T follicular helper cell (primary cell): Measurements from ENCODE around the gene SMARCE1.
"Not testable (repeated sequence)": the region's sequence is repeated elsewhere in the genome, so short reads cannot be mapped to it uniquely, and the experiment has no call there.

Experiments used
- DNase-seq: peaks from one replicate; pipeline ENCODE4 v3.0.0-alpha.2; 2020; ENCODE audit warnings: low read depth

Gene SMARCE1

DNA sequence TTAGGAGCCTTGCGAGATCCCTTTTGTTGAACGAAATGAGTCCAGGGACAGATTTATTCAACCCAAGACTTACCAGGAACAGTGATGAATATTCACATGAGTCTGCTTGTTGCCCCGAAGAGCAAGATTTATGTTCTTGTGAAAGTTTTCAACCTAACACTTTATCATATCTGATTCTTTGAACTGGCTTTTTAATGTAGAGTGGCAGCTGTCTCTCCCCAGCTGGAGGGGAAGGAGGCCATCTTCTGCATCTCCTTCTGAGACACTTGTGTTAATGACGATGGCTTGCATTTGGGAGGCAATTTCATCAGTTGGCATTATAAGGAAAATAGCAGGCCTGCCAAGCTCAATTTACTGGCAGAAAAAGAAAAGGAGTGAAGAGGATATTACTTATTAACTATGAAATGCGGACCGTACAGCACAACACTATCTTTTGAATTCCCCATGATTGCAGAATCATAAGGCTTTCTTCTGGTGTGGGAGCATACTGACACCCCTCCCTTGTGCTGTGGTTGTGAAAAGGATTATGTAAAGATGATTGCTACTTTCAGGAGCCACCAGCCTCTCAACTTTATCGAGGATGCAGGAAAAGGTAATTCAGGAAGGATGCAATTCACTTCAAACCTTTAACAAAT, 35.7 kb downstream of the SMARCE1 start:
- no peak for DNase-seq

DNA sequence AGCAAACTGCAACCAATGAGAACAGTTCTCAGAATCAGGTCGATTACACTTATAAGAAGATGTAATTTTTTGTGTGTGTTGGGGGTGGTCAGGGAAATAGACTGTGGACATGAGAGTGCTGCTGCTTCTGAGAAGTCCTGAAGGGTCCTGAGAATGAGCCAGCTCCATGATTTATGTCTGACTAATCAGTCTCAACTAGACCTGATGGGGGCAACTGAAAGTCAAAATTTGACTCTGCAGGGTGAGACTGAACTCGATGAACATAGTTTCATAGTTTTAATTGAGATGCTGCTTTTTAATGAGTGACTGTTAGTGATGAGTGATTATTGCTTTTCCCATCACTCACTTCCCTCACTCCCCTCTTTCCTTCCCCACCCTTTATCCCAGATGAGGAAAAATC, 37.3 kb downstream of the SMARCE1 start:
- DNase-seq: no peak

DNA sequence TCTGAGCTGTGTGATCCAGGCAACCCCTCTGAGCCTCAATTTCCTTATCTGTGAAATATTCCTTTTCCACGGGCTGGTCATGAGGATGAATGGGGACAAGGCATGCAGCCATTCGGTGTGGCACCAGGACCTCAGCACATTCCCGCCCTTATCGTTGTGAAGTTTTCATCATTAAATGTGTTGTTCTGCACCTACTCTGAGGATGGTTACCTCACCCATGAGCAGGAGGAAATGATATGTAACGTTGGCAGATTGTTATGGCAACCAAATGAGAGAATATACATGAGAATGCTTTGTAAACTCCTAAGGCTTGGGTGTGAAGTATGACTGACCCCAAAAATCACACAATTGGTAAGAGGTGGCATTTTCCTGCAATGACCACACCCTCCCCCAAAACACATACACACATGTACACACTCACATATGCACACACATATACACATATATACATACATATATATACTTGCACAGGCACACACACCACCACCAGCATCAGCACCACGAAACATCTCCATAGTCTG, 39.5 kb downstream of the SMARCE1 start:
- peak; percentile 40 for DNase-seq

DNA sequence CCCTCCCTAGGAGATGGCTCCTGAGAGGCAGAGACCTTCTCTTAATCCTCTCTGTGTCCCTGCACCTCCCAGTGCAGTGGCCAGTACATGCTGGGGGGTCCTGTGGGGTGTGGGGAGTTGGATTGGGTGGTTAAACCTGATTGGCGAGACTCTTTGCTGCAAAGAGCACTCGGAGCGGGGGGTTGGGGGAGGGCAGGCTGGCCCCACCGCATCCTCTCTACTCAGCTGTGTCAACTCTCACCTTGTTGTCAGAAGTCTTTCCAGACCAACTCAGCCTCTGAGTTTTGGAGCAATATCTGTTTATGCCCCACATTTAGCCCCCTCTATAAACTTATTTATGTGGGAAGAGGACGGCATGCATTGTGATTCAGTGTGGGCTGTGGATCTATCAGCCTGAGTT, 40.0 kb downstream of the SMARCE1 start:
- DNase-seq: peak; percentile 45

DNA sequence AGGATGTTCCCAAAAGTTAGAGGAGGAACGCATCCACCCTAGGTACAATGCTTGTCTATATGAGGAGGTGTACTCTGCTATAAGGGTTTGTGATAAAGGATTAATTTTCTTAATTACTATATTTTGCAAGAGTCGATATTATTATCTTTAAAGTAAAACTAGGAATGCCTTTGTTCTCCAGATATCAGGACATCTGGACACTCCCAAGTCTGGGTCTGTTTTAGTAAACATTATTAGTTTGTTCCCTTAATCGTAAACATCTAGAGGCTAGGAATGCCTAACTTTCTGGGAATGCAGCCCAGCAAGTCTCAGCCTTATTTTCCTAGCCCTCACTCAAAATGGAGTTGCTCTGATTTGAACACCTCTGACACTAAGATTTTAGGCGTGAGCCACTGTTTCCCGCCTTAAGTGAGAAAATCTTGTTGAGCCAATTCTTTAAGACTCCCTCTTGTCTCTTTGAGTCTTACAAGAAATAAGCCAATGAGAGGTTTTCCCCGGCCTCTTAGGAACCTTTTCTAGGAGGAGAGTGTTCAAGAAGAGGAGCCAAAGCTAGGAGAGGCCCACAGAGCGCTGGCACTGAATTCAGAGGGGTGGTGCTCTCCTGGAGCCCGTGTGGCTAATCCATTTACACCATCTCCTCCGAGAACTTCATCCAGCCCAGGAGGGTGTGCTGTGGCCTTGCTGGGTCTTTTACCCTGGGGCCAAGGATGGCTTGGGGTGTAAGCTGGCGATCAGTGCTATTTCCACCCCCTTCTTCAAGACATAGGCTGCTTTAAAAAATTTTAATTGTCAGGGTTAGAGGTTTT, 40.9 kb downstream of the SMARCE1 start:
- no peak for DNase-seq

DNA sequence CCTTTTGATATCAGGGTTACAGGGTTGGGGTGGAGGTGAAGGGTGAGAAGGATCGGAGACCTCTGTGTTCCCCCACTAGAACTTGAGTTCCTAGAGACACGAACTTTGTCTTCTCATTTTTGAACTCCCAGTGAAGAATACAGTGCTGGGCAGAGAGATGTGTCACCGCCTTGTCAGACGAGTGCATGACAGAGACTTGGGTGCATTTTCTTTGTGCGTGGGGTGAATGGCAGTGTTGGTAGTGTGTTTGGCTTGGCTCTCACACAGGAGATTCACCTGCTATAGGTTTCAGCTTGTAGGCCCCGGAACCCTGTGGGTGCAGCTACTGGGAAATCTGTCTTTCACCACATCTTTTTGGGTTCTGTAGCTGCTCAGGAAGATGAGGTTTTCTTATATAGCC, 42.3 kb downstream of the SMARCE1 start:
- DNase-seq: peak; percentile 39

DNA sequence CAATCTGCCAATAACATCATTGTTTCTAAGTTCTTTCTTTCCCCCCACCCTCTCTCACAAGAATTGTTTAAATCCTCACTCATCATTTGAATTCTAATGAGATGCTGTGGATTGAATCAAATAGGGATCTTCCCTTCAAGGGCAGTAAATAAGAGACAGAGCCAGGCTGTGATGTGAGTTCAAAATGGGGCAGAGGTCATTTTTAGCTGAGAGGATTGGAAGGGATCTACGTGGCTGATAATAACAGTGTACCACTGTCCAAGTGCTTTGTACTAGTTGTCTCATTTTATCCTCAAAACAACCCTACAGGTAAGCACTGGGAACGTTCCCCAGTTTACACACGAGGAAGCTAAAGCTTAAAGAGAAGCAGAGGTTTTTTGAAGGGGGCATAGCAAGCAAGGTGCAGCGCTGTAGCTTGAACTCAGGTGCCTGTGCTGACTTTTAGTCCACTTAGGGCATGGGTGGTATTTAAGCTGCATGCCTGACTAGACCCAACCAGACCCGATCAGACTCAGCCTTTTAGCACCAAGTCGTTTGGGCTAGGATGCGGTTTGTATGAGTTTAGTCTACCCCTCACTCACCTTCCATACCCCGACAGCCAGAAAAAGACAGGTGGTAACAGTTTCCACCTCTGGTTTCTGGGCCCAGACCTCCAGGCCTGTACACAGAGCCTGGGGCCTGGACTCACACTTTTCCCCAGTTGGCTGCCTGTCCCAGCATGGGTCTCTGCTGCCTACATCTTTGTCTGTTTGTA, 43.1 kb downstream of the SMARCE1 start:
- no peak for DNase-seq

DNA sequence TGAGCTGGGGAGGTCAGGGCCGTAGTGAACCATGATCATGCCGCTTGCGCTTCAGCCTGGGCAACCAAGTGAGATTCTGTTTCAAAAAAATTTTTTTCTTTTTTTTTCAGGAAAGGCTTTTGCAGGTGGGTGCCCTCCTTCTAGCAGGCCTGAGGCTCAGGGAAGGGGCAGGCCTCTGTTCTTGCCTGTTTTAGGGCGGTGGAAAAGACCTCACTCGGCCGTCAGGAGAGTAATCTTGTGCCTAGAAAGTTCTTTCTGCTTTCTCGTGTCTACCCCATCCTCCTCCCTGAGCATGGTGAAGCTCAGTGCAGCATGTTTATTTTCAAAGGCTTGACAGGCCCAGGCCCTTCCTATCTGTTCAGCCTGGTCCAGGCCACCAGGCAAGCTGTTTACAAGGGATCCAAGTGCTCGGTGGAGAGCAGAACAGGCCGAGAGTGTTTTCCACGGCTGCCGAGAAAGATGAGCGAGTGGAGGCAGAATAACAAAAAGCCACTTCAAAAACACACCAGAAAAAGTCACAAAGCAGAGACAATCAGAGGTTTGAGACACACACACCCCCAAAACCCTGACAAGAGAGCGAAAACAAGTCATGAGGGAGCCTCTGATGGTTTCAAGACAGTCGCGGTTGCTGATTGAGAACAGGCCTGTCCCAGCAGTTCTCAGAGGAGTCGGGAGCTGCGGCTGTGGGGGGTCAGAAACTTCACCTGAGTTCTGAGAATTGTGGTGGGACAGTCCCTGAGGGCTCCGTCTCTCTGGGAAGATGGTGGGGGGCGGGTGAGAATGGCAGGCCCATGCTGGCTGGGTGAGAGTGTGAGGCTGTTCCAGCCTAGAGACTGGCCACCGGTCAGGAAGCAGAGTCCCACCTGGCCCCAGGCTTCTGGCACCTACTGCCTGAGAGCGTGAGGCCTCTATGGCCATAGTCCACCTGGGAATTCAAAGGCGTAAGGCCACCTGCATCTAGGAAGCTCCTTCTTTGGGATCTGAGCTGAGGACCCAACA, 44.9 kb downstream of the SMARCE1 start:
- peak; percentile 54 for DNase-seq

DNA sequence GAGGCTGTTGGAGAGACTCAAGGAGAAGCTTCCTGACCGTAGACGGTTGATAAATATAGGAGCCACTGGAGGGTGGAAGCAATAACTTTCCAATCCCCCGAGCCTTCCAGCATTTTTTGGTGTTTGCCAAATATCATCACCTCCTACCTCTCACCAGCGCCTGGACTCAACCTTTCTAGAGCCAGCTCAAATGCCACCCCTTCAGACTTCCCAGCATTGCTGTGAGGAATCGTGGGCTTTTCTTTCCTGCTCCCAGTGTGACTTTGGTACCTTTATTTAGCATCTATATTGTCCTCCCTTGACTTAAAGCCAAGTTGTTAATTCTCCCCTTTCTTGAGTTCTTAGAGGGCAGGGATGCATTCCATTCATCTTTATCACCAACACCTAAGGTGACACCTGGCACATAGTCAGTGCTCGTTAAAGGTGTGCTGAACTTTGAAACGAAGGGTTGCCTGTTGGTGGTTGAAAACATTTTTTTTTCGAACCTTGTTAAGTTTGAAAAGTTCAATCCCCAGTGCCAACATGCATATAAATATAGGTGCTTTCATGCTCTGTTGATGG, 47.1 kb downstream of the SMARCE1 start:
- DNase-seq: no peak

DNA sequence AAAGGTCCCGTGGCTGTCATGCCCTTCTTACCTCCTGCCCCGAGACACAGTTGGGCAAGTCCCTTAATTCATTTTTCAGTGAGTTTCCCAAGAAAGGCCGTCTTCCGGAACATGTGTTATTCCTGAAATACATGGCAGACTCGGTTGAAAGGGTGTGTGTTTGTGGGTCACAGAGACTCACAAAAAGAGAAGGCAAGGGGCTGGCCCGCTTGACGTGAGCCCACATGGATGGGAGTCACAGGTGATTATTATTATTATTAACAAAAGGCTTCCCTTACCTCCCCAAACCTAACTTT, 48.2 kb downstream of the SMARCE1 start:
- DNase-seq: no peak

DNA sequence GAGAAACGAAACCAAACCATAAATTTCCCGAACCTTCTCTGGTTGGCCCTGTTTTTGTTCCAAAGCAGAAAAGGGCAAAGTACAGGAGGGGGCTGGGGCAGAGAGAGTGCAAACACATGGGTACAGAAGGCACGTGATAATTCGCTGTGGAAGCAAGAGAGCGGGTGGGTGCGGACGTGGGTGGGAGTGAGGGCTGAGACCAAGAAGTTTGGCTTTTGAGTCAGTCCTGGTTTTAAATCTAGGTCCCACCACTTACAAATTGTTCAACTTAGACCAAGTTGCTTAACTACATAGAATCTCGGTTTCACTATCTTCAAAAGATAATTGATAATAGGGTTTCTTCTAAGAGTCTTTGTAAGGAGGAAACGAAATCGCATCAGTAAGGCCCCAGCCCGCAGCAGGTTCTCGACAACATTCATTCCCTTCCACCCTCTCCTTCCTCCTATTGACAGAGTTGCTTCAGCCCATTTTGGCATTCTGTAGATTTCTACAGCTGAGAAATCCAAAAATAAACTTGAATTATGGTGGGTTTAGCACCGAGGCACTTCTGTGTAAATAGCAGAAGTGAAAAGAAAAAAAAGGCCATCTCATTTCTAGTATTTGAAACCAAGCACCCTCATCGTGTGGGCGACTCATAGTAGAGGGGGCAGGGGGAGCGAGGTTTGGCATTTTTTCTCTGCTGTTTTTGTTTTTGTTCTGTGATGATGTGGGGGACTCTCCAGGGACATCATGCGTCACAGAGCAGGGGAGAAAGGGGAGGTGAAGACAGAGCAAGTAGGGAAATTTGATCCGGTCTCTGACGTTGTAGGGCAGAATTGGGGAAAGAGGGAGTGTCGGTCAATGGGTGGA, 48.8 kb downstream of the SMARCE1 start:
- peak; percentile 69 for DNase-seq

DNA sequence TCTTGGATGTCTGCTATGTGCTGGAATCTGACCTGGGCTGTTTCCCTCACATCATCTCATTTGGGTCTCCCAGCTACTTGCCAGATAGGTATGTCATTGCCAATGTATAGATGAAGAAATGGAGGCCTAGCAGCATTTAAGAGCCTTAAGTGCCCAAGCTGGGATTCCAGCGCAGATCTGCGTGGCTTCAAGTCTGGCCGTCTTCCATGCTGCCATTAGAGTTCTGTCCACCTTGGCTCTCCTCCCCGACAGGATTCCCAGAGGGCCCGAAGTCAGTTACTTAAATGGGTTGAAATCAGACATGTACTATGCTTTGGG, 49.4 kb downstream of the SMARCE1 start:
- no peak for DNase-seq

DNA sequence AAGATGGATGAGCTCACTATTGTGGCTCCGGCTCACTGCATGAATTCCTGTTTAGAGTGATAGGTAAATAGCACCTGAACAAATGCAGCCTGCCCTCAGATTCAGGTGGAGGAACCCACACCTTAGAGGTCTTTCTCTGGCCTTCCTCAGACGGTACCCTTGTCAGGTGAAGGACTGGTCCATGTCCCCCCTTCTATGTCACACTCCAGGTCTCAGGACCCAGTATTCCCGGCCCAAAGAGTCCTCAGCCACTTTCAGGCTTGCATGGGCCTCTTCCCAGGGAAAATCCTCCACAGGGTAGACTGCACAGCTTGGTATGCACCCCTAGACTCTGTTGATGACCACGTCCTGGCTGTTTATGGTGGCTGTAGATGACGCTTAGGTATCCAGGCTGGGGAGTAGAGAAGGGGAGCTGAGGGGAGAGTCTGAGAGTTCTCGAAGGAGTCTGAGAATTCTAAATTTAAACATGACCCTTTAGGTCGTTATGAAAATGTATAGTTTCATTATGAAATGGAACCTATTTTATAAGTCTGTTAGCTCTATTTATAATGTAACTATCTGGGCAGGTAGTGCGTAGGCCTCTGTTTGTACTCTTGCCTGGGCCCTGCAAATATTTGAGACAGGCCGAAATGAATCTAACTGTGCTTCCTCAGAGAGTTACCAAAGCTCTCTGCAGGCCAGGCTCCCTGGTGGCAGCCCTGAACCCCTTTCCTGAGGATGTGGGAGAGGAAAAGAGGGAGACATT, 49.9 kb downstream of the SMARCE1 start:
- no peak for DNase-seq

DNA sequence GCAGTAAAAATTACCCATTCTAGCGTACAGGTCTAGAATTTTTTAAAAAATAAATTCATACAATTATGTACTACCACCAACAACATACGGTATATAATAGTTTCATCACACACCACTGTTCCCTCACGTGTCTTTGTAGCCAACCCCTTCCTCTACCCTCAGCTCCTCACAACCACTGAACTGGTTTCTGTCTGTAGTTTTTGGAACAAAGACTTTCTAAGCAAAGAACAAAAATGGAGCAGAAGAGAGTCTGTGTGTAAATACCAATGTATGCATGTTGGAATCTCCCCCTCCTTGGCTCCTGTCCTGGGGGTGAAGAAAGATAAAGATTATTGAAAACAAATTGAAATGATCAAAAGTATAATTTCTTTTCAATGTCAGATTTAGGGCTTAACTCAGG, 50.5 kb downstream of the SMARCE1 start:
- no peak for DNase-seq

DNA sequence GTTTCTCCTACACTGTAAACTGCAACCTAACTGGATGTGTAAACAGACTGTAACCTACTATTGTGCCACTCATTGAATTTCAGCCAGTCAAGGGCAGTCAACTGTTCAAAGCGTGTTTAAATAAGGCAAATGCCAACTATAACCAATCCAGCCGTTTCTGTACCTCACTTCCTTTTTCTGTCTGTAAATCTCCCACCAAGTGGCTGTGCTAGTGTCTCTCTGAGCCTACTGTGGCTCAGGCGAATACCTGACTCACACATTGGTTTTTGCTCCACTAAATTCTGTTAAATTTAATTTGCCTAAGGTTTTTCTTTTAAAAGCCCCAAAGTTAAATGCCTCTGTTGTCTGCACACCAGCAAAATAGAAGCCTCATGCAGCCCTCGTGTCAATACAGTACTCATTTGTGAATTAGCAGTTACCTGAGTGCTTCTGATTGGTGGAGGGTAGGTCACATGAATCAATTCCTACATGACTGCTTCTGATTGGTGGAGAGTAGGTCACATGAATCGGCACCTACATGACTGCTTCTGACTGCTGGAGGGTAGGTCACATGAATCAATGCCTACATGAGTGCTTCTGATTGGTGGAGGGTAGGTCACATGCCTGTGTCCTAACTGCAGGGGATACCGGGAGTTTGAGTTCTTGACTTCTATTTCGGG, 51.2 kb downstream of the SMARCE1 start:
- no peak for DNase-seq

DNA sequence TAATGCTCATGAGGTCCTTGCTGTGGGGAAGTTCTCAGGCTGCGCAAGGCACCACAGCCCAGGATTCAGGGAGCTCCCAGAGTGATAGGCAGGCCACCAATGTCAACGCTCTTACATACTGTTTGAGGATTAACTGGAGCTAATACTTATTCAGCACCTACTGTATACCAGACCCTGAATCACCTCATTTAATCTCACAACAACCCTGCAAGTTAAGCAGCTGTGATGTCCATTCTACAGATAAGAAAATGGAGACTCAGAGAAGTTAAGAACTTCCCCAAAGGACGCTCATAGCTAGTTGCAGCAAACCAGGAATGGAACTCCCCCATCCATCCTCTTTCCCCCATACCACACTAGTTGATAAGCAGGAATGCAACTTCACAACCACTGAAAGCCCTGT, 56.9 kb downstream of the SMARCE1 start:
- no peak for DNase-seq

DNA sequence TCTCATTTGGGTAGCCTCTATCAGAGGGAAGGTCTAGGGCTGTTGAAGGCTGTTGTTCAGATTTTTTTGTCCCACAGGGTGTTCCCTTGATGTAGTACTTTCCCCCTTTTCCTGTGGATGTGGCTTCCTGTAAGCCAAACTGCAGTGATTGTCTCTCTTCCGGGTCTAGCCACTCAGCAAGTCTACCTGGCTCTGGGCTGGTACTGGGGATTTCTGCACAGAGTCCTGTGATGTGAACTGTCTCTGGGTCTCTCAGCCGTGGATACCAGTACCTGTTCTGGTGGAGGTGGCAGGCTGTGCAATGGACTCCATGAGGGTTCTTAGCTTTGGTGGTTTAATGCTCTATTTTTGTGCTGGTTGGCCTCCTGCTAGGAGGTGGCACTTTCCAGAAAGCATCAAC, 59.1 kb downstream of the SMARCE1 start:
- no peak for DNase-seq

DNA sequence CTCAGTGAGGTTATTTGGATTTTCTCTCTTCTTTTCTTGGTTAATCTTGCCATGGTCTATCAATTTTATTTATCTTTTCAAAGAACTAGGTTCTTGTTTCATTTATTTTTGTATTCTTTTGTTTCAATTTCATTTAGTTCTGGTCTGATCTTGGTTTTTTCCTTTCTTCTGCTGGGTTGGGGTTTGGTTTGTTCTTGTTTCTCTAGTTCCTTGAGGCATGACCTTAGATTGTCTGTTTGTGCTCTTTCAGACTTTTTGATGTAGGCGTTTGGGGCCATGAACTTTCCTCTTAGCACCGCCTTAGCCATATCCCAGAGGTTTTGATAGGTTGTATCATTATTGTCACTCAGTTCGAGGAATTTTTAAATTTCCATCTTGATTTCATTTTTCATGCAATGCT, 61.4 kb downstream of the SMARCE1 start:
- not testable (repeated sequence) for DNase-seq

DNA sequence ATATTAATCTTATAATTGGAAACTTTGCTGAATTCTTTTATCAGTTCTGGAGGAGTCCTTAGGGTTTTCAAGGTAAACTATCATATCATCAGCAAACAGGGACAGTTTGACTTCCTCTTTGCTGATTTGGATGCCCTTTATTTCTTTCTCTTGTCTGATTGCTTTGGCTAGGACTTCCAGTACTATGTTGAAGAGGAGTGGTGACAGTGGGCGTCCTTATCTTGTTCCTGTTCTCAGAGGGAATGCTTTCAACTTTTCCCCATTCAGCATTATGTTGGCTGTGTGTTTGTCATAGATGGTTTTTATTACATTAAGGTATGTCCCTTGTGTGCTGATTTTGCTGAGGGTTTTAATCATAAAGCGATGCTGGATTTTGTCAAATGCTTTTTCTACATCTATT, 62.7 kb downstream of the SMARCE1 start:
- not testable (repeated sequence) for DNase-seq
